Measurements from ENCODE around the gene COQ10A. TPM values are rescaled to one million over a fixed set of nuclear protein-coding genes. Genes with fewer than 3 reads are reported as not detected.

The COQ10A gene
- total and polyA plus RNA-seq, 2 of the 13 experiments (the other 11 are each of a cell fraction or from before 2014, with no cell fraction given): 21.0 to 37.3 TPM

GRCh38 chr12:56299853-56300643, 33.3 kb downstream of the COQ10A start, which contains the start of gene CS:
Gene CS (minus strand): TSS chr12:56300330. CDS start chr12:56300201, 129 bp downstream.
- Histone ChIP-seq H4K20me1 (ENCODE audit: insufficient read depth, low read length) (no peaks in the 10 kb centered on the region; the same call in 1 of the 2 replicates), H3K9me3 (ENCODE audit: low read length) (no peaks in the 10 kb centered on the region), H3K9ac (ENCODE audit: insufficient read depth, low read depth, low read length) (peak within 1 kb of the TSS; percentile 86), H3K79me2 (ENCODE audit: insufficient read depth, low read length) (peaks cover 41% of the 10 kb centered on the region), H3K27ac (ENCODE audit: extremely low read length, insufficient read depth, low read length) (peak within 1 kb of the TSS; percentile 96), H3K36me3 (replicated peaks in 1 of 2; ENCODE audit: control insufficient read depth in 1 of 2, insufficient read depth in 2 of 2, low read length in 2 of 2) (peaks cover 3 to 15% of the 10 kb centered on the region in 2 experiments; a peak in 3 of 5 replicates), H2AFZ (ENCODE audit: low read length) (peak within 1 kb of the TSS; percentile 64), H3K4me2 (ENCODE audit: low read depth, low read length) (peak within 1 kb of the TSS; percentile 98), H3K27me3 (ENCODE audit: control insufficient read depth in 1 of 2, insufficient read depth in 2 of 2, low read length in 2 of 2) (no peaks in the 10 kb centered on the region; a peak in 1 of 5 replicates), H3K4me1 (ENCODE audit: insufficient read depth, low read length) (peaks cover 65% of the 10 kb centered on the region), H3K4me3 (replicated peaks in 1 of 3; ENCODE audit: insufficient read depth in 1 of 3, low read depth in 2 of 3, low read length in 3 of 3) (peak within 1 kb of the TSS; percentile 76 to 97 (median 94))
- ChIA-PET CTCF (ENCODE audit: low intra/inter-chr PET ratio, low total read pairs) (no interaction called here), POLR2A (interaction anchor here (0.6 to 2.8 kb wide), 13 partner anchors 11 to 337 kb away, joined by 3 to 16 read pairs (median 4); partner anchors contain the start of genes ANKRD52, COQ10A, ESYT1 and PA2G4)
- peak; percentile 48 for FAIRE-seq
- in situ Hi-C loops (cut with HindIII; ENCODE audit: extremely low pct_ligation_motif_present, low pct_unique_long_range_greater_than_20kb): no loop called here
- WGBS (ENCODE audit: low lambda C conversion rate): 0% methylated on average over 11 of the region's 63 CpGs
- intact Hi-C loops (cut with micrococcal nuclease; ENCODE audit: unreplicated experiment): loop anchor here (2.0 kb wide), 2 partner anchors 17 to 181 kb away; partner anchors contain the start of gene ZC3H10
- peak; percentile 87 for ATAC-seq
- peak; percentile 96 for DNase-seq (ENCODE audit: low spot score)
- no TSS peak for BruUV-seq (replicated peaks)
- TF ChIP-seq ZNF724P (CRISPR knock-in tag; IDR thresholded peaks at IDR 0.05; ENCODE audit: borderline replicate concordance): no peak
- TF ChIP-seq ZNF672 (CRISPR knock-in tag; IDR thresholded peaks at IDR 0.05): no peak
- TF ChIP-seq ZBTB21 (CRISPR knock-in tag; IDR thresholded peaks at IDR 0.05): no peak
- no peak; the same call in 1 of the 2 replicates for TF ChIP-seq ARID5B (CRISPR knock-in tag; IDR thresholded peaks at IDR 0.05)
- TF ChIP-seq MYNN (CRISPR knock-in tag; IDR thresholded peaks at IDR 0.05; ENCODE audit: low read depth): no peak
- no peak for TF ChIP-seq ZKSCAN1 (IDR thresholded peaks at IDR 0.05; ENCODE audit: low read length)
- no peak for TF ChIP-seq ZNF142 (CRISPR knock-in tag; IDR thresholded peaks at IDR 0.05)
- no peak for TF ChIP-seq ZNF766 (CRISPR knock-in tag; IDR thresholded peaks at IDR 0.05; ENCODE audit: borderline replicate concordance)
- TF ChIP-seq ZNF546 (CRISPR knock-in tag; conservative IDR thresholded peaks at IDR 0.05): no peak
- TF ChIP-seq ZBTB42 (CRISPR knock-in tag; IDR thresholded peaks at IDR 0.05): no peak
- TF ChIP-seq CEBPG (CRISPR knock-in tag; IDR thresholded peaks at IDR 0.05): no peak
- TF ChIP-seq NFE2L1 (CRISPR knock-in tag; IDR thresholded peaks at IDR 0.05; ENCODE audit: borderline replicate concordance): peak; percentile 55; the same call in 1 of the 2 replicates
- no peak for TF ChIP-seq HDAC6 (IDR thresholded peaks at IDR 0.05; ENCODE audit: low read depth, low read length)
- no peak for TF ChIP-seq LBX2 (CRISPR knock-in tag; IDR thresholded peaks at IDR 0.05; ENCODE audit: borderline replicate concordance)

All from HepG2 (cell line).